GM18907 (cell line): Measurements from ENCODE around the gene KAT2A.

ENCODE experiments used
- ATAC-seq: cut with Tn5 transposase; IDR thresholded peaks from one replicate; pipeline ENCODE4 v1.9.1; 2021; ENCODE audit warnings: mild to moderate bottlenecking, moderate library complexity; ENCODE audit not compliant: unreplicated experiment

The KAT2A gene

DNA sequence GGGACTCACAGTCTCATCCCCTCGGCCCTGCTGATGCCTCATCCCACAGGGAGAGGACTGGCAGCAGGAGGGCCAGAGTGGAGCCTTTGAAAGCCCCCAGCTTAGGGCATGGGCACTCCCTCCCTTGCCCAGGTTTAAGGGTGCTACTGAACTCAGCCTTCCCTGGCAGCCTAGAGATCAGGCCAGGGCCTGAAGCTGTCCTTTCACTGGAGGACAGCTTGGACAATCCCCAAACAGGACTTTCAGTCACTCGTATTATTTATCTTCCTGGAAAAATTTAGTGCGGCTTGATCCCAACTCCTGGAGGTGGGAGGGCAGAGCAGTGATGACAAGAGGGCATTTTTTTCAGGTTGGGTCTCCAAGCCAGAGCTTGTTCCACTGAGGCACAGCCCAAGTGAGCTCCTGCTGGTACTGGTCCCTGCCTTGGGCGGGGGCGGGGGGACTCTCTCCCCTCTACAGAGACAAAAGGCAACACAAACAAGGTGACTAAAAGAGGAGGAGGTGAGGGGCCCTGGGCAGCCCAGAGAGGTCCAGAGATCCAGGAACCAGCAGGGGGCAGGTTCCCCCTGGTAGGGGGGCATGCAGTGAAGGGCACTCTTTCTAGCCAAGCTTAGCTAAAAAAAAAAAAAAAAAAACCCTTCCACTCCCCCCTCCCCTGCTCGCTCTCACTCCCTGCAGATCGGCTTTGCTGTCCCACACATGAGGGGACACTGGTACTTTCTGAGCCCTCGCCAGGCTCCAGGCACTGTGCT, 24.6 kb downstream of the KAT2A start:
- ATAC-seq = no peak

DNA sequence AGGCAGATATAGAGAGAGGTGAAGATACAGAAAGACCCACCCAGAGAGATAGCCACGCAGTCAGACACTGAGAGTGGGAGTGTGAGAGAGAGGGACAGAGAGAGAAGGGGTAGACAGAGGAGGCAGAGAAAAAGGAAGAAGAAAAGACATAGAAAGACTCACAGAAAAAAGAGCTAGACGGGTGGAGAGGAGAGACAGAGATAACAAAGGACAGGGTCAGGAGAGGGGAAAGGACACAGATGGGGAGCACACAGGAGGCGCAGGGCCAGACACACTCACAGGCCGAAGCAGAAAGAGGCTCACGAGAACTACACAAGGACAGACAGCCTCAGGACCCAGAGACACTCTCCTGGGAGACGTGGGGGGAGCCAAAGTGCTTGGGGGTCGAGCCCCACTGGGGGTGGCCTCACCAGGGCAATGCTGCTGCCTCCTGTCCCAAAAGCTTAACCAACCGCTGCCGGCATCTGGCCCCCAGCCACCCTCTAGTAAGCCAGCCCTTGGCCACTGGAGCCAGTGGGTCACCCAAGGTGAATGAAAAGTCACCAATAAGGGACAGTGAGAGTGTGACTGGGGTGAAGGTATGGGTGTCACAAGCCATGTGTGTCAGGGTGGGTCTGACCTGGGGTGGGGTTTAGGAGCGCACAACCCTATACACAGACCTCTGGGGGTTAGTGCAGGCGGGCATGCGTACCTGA, 26.6 kb downstream of the KAT2A start:
- ATAC-seq = no peak

DNA sequence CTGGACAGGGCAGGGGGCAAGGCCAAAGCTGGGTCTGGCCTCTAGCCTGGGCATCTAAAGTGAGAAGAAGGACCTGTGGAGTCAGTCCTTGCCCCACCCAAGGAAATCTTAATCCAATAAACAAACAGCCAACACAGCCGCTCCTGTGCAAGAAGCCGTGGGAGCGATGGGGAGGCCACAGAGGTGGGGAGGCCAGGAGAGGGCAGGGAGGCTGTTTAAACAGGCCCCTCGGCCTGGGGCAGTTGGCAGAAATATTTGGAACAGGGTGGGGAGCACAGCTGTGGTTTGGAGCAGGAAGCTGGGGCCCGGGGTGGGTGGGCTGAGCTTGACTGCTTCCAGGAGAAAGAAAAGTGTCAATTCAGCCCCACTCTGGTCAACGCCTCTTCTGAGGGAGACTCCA, 28.2 kb downstream of the KAT2A start:
- no peak for ATAC-seq

DNA sequence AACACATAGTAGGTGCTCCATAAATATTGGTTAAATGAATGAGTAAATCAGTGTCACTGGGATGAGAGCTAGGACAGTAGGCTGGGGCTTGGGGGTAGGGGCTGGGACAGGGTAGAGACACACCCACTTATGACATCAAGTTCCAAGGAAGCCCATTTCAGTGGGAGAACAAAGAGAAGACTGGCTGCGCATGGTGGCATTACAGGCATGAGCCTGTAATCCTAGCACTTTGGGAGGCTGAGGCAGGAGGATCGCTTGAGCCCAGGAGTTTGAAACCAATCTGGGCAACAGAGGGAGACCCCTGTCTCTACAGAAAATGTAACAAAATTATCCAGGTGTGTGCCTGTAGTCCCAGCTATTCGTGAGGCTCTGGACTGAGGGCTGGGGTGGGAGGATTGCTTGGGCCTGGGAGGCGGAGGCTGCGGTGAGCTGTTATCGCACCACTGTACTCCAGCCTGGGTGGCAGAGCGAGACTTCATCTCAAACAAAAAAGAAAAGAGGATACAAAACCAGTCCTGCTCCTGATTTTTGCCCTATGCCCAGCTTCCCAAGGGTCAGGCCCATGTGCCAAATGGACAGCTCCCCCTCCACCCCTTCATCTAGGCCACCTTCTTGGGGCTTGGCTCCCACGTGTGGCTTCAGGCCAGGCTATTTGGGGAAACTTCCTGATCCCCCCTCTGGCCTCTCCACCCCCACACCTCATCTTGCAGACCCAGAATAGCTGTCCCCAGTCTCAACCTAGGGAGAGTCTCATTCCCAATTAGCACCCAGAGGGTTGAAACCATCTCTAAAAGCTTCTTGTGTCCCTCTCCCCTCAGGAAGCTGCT, 30.0 kb downstream of the KAT2A start:
- no peak for ATAC-seq

DNA sequence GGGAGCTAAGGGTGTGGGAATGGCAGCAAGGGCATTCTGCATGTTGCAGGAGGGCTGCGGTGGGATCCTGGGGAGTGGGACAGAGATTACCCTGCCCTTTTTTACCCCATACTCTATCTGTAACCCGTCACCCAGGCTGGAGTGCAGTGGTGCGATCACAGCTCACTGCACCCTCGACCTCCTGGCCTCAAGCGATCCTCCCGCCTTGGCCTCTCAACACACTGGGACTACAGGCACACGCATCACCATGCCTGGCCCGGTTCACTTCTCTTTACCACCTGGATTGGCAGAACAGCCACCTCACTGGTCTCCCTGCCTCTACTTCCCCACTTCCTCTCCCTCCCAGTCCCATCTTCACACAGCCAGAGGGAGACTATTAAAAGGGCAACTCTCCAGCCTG, 32.4 kb downstream of the KAT2A start:
- ATAC-seq = no peak

DNA sequence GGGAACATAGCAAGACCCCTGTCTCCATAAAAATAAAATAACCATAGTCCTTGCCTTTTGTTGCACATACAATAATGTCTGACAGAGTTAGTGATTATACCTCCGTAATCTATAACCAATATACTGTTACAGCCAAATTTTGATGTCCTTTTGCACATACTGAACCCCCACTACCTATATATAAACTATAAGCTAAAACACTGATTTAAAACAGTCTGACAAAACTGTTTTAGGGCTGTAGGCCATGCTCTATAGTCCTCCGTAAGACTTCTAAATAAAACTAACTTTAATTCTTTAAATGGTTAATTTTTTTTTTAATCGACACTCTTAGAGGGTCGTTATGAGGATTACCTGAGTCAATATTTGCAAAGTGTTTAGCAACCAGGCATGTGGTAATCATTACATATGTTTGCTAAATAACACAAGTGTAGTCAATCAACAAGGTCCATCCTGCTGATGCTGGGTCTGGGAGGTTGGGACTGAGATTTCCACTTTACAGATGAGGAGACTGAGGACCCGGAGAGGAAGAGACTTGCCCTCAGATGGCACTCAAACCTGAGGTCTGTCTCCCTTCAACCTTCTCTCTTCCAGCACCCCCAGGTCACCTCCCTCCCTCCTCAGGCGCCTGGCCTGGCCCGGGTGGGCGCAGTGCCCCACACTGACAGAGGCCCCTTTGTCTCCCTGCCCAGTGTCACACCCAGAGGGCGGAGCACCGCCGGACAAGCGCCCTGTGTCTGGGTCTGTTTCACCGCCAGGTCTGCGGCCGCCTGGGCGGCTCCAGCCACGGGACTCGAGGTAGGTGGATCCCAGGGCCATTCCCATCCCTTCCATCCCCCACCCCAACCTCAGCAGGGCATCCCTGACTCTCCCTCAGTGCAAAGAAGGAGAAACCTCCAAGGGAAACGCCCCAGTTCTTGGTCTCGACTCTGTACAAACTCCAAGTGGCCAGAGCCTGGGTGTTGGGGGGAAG, 33.1 kb downstream of the KAT2A start:
- no peak for ATAC-seq

DNA sequence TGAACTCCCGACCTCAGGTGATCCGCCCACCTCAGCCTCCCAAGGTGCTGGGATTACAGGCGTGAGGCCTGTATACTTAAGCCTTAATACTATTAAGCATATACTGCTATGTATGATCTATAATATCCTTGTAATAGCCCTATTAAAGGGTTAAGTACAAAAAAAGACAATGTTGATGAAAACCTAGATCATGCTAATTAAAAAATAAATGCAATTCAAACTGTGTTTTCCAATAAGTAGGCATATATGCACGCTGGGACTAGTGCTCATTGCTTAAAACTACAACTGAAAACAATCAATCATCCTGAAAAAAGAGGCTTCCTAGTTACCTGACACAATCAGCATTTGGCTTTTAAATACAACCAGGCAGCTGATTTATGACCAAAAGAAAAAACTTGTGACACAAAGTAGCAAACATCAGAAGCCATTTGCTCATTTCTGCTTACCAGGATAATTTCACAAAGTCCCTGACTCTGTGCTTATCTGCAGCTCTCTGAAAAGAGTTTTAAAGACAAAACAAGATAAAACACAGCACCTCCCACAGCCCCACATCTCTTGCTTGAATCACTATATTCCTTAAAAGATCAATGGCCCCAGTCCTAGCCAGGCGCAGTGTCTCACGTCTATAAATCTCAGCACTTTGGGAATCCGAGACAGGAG, 34.0 kb downstream of the KAT2A start:
- ATAC-seq = no peak

DNA sequence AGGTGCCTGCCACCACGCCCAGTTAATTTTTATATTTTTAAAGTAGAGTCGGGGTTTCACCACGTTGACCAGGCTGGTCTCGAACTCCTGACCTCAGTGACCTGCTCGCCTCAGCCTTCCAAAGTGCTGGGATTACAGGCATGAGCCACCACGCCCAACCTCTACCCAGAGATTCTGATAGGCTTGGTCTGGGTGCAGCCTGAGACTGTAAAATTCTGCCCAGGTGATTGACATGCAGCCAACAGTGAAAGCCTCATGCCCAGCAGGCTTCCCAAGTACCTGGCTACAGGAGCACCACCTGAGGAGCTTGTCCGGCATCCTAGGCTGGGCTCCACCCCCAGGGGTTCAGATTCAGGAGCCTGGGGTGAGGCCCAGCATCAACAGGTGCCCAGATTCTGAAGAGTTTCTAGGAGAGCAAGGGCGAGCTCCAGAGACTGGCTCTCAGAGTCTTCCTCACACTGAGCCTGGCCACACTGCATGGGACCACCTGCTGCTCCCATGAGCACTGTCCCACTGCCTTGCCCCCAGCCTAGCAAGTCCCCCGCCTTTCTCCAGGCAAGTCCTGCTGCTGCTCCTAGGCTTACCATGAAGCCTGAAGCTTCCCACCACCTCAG, 39.5 kb downstream of the KAT2A start:
- no peak for ATAC-seq

DNA sequence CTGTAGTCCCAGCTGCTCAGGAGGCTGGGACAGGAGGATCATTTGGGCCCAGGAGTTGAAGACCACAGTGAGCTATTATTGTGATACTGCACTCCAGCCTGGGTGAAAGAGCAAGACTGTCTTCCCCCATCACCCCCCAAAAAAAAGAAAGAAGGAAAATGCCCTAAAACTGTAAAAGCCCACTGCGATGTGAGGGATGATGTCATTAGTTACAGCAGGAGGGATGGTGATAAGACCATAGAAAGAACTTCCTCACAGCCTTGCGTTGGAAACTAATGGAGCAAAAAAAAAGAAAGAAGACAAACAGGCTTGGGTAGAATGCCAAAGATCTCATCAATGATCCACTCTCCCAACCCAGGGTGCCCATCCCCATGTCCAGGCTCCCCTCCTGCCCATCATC, 41.6 kb downstream of the KAT2A start:
- no peak for ATAC-seq

DNA sequence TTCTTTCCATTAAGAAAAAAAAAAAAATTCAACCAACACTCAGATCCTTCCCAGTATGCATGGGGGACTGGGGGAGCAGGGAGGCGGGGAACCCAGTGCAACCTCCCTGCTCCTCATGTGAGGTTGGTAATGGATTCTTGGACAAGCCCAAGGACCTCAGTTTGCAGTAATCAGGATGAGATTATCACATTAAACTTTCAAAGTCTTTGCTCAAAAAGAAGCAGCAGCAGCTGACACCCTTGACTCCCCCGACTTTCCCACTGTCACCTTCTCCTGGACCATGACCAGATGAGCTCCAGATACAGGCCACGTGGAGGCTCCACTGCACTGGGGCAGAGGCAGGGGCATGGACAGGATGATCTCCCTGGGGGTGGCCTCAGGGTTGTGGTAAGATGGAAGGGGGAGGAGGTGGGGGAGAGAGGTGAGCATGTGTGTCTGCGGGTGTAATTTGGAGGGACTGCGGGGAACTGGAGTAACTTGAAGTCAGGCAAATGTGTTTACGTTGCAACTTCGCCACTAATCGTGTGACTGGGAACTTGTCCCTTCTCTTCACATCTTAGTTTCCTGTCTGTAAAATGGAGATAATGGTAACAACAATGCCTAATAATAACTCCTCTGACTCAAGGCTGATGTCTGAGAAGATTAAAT, 42.6 kb downstream of the KAT2A start:
- no peak for ATAC-seq

DNA sequence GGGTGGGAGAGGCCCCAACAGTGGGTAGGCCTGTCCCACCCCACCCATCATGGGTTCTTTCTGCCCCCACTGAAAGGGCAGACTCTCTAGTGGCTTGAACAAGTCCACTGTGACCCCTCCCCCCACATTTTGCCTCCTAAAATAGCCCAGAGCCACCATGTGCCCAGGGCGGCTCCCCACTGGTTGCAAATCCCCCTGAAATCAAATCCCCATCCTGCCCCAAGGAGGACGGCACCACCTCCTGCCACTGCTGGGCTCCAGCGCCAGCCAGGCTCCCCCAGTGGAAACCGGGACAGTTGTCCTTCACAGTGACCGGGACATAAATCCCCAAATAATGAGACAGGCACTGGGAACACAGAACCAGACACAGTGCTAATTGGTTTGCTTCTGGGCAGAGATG, 43.4 kb downstream of the KAT2A start:
- ATAC-seq = no peak

DNA sequence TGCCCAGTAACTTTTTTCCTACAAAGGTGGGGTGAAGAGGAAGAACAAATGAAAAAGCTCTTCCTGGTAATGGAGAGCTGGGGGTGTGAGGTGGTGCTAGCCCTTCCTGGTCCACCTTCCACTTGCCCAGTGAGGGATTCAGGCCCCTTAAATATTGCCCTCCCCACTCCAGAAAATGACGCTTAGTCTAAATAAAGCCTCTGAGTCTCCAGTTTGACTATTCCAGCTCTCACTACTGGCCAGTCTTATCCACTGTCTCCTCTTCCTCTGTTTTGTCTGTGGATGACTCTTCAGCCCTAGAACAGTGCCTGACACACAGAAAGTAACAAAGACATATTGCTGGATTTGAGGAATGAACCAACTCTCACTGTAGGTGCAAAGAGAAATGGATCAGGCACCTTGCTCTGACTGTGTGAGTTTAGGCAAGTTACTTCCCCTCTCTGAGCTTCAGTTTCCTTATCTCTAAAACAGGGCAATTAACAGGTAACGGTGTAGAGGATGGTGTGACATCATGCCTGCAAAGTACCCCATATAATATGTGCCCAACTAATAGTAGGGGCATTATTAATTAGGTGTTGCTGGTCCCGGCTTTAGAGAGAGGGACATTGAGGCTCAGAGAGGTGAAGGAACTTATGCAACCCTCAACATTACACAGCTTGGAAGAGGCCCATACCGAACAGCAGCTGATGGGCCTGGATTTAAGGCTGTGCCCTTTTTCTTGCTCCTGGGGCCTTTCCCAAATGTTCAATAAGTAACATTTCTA, 44.2 kb downstream of the KAT2A start:
- ATAC-seq = no peak

DNA sequence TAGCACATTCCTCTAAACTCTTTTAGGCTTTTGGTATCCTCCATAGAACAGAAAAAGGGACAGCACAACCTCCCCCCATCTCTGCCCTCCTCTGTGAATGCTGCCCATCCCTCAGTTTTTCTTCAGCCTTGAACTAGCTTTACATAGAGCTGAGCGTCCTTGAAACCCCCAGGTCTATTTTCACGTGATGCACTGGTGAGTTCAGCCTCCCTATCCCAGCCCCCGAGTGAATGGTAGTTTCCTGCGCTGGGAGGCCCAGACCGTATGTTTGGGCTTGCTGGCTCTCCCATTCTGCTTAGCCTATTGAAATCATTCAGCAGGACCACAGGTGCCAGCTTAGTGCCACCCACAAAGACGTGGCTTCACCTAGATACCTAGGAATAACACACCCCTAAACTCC, 45.4 kb downstream of the KAT2A start:
- no peak for ATAC-seq

DNA sequence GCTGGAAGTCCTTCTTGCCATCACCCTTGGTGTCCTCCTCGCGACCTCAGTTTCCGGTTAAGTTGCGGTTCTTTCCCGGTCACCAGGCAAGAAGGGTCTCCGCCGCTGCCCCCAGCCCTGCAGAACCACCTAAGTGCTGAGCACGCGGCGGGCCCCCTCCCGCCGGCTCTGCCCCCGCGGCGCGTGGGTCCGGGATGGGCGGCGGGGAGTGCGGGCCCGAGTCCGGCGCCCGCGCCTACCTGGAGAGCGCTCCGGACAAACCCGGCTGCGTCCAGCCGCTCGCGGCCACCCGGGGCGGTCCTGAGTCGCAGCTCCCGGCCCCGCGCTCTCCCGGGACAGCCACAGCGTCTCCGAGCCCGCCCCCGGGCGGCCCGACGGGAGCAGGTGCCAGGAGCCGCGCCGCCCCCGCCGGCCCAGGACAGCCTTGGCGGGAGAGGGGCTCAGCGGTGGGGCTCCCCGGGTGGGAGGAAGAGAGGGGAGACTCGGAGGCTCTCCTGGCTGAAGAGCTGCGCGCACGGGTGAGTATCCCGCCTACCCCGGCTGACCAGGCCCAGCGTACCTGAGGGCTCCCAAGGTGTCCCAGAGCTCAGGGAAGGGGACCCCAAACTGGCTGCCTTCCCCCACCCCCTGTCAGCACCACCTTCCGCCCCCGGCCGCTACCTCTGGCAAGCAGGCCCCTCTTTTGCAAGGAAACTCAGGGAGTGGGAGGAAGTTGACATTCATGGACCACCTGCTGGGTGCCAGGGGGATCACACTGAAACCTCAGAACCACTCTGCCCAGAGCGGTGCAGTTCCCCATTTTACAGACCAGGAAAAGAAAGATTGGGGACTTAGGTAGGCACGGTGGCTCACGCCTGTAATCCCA, 48.6 kb downstream of the KAT2A start:
- no peak for ATAC-seq

DNA sequence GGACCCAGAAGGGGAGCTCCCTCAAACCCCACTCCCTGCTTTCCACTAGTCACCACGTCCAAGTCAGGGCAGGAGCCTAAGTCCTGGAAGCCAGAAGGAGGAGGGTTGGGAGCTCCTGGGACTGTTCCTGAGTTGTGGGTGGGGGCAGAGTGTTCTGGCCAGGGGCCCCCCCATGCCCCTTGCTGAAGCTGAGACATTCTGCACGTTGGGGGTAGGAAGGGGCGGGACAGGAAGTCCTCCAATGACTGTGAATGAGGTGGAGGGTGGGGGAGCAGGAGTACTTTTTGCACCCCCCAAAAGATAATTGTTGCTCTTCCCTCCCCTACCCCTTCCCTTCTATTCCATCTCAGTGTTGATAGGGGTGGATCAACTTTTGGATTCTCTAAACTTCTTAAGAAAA, 49.4 kb downstream of the KAT2A start:
- no peak for ATAC-seq

DNA sequence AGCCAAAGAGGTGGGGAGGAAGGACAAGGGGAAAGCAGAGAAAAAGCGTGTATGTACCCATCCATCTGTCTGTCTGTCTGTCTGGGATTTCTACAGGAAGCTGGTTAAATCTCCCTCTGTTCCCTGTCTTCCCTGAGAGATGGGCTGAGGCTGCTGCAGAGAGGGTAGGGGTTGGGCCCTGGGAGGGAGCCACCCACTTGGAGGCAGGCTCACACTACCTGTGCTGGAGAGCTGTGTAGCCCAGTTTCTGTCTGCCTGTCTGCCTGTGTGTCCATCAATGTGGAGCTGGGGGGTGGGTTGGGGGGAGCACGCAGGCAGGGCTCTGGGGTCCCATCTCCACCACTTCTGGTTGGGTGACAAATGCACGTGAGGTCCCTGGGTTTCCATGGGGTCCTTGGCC, 52.2 kb downstream of the KAT2A start:
- no peak for ATAC-seq

DNA sequence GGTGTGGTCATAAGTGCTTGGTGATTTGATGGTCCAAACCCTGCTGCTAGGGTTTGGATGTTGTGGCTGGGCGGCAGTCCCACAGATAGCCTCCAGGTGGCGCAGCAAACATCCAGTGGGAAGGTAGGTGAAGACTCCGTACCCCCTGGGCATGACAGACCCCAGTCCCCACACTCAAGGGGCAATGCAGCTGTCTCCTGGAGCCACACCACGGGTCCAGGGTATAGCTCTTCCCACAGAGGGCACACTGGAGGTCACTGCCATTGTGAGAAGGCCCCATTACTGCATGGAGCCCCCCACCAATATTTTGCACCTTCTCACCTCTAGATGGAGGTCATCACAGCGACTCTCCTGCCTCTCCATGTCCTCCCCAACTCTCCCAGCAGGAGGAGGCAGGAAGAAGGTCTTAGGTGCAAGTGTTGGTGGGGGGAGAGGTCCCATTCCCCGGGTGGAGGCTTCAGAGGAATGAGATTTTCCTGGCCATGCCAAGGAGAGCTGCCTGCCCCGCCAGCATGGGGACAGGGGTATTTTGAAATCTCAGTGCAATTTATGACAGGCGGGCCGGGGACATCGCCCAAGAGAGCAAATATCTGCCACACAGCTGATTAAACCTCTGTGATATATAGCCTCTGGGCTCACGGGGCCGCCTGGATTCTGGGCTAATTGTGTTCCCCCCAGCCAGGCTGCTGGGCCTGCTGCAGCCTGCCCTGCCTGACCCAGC, 53.6 kb downstream of the KAT2A start:
- no peak for ATAC-seq
